Lung (tissue), 12 donors: ENCODE results near the gene MT4. TPM values are rescaled to one million over a fixed set of nuclear protein-coding genes. Genes with fewer than 3 reads are reported as not detected.

Experiments
- ATAC-seq: fragments of 200-7000 bp; cut with Tn5 transposase; one replicate; pipeline ENCODE4 v1.9.1; 2020; ENCODE audit warnings: moderate number of reproducible peaks; ENCODE audit not compliant: insufficient read depth, low FRiP score
- DNase-seq, 3 donors: peaks; one replicate each; pipeline ENCODE4 v3.0.0-alpha.2; 2013 to 2017
- H3K27ac ChIP-seq, 2 donors: one replicate each; pipeline ENCODE4 v1.5.1; 2013; ENCODE audit warnings: mild to moderate bottlenecking in 2 of 2, moderate library complexity in 2 of 2, control low read depth in 1 of 2, inconsistent platforms in 1 of 2, low read depth in 1 of 2, low read length in 1 of 2
- H3K27me3 ChIP-seq, 3 donors: one replicate each; pipeline ENCODE4 v1.5.1; 2013; ENCODE audit warnings: low read length in 2 of 3; ENCODE audit not compliant: control insufficient read depth in 3 of 3, insufficient read depth in 3 of 3
- H3K36me3 ChIP-seq, 4 donors: one replicate each; pipeline ENCODE4 v1.5.1; 2013; ENCODE audit warnings: low read length in 4 of 4, mild to moderate bottlenecking in 1 of 4, moderate library complexity in 1 of 4; ENCODE audit not compliant: control insufficient read depth in 4 of 4, insufficient read depth in 4 of 4
- H3K4me1 ChIP-seq, 5 donors: one replicate each; pipeline ENCODE4 v1.5.1; 2013; ENCODE audit warnings: low read length in 5 of 5, mild to moderate bottlenecking in 2 of 5, moderate library complexity in 1 of 5; ENCODE audit not compliant: control insufficient read depth in 5 of 5, insufficient read depth in 5 of 5
- H3K4me3 ChIP-seq: one replicate; pipeline ENCODE4 v1.5.1; 2013; ENCODE audit warnings: mild to moderate bottlenecking, control low read depth, moderate library complexity
- H3K9ac ChIP-seq, 2 donors: one replicate each; pipeline ENCODE4 v1.5.1; 2013; ENCODE audit warnings: low read length in 2 of 2, control low read depth in 1 of 2; ENCODE audit not compliant: insufficient read depth in 1 of 2
- H3K9me3 ChIP-seq, 4 donors: one replicate each; pipeline ENCODE4 v1.5.1; 2013; ENCODE audit warnings: low read length in 3 of 4, mild to moderate bottlenecking in 1 of 4, moderate library complexity in 1 of 4; ENCODE audit not compliant: control insufficient read depth in 4 of 4, insufficient read depth in 3 of 4
- WGBS, 2 donors: extraction: QIAGEN DNeasy Blood & Tissue Kit; methylation state at CpG; one replicate each; pipeline ENCODE4 v1.1.7; 2013; 5-methylcytosine and 5-hydroxymethylcytosine counted together
- polyA plus RNA-seq, 2 donors: library from polyadenylated mRNA; stranded (reverse); fragments of 200-250 nt; gene quantifications; one replicate each; pipeline ENCODE4 v1.2.1, GENCODE V29; 2013
- total RNA-seq, 2 donors: library from RNA; depleted of rRNA in 1 of 2; stranded (reverse); fragments of >200 nt in 1 of 2; gene quantifications; one replicate each; pipeline ENCODE4 v1.2.1, GENCODE V29; 2014 to 2021
- TF ChIP-seq, protein P1 (sequence below): IDR thresholded peaks from 2 replicates; pipeline ENCODE4 v1.5.1; 2012; ENCODE audit warnings: mild to moderate bottlenecking; ENCODE audit errors: control extremely low read depth, extremely low read depth
- donor health status: control.
- donor health status: control.
- donor health status: Bipolar disorder and iron deficiency.
- donor health status: healthy.
- donor health status: DM: yes; HTN: yes; CAD: no.

Gene MT4
- total and polyA plus RNA-seq, 4 donors = not detected

- TF ChIP-seq, protein P1, sequence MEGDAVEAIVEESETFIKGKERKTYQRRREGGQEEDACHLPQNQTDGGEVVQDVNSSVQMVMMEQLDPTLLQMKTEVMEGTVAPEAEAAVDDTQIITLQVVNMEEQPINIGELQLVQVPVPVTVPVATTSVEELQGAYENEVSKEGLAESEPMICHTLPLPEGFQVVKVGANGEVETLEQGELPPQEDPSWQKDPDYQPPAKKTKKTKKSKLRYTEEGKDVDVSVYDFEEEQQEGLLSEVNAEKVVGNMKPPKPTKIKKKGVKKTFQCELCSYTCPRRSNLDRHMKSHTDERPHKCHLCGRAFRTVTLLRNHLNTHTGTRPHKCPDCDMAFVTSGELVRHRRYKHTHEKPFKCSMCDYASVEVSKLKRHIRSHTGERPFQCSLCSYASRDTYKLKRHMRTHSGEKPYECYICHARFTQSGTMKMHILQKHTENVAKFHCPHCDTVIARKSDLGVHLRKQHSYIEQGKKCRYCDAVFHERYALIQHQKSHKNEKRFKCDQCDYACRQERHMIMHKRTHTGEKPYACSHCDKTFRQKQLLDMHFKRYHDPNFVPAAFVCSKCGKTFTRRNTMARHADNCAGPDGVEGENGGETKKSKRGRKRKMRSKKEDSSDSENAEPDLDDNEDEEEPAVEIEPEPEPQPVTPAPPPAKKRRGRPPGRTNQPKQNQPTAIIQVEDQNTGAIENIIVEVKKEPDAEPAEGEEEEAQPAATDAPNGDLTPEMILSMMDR = no peak
- no peaks in the 10 kb centered on the region for H3K9me3 ChIP-seq
- DNase-seq = peak; percentile 86 to 98 (median 98)
- H3K36me3 ChIP-seq = no peaks in the 10 kb centered on the region
- peaks cover 9 to 55% (median 30%) of the 10 kb centered on the region in 5 donors for H3K4me1 ChIP-seq
- peaks cover 0 to 6% (median 0%) of the 10 kb centered on the region in 3 donors for H3K27me3 ChIP-seq
- 36 to 62% methylated on average over 8 of the region's 8 CpGs for WGBS, 2 donors
- H3K4me3 ChIP-seq = no peak overlapping the region
- peak overlapping the region in 1 of 2 donors; percentile 38 for H3K9ac ChIP-seq
- H3K27ac ChIP-seq = peak overlapping the region; percentile 88 to 97
- ATAC-seq = no peak
These were observed 41.7 kb downstream of the MT4 start for GRCh38 chr16:56606476-56607108.

GRCh38 chr16:56607109-56607618, 42.3 kb downstream of the MT4 start:
- peaks cover 0 to 8% (median 0%) of the 10 kb centered on the region in 3 donors for H3K27me3 ChIP-seq
- peak; percentile 91 to 93 (median 92) for DNase-seq
- 24 to 38% methylated on average over 14 of the region's 14 CpGs for WGBS, 2 donors
- no peak overlapping the region for H3K4me3 ChIP-seq
- H3K9ac ChIP-seq = peak overlapping the region in 1 of 2 donors; percentile 38
- ATAC-seq = peak; percentile 25
- H3K4me1 ChIP-seq = peaks cover 9 to 55% (median 31%) of the 10 kb centered on the region in 5 donors
- H3K9me3 ChIP-seq = no peaks in the 10 kb centered on the region
- peak overlapping the region; percentile 88 to 97 for H3K27ac ChIP-seq
- no peaks in the 10 kb centered on the region for H3K36me3 ChIP-seq
- TF ChIP-seq, protein P1 = no peak

GRCh38 chr16:56607675-56608042, 42.8 kb downstream of the MT4 start:
- WGBS, 2 donors = 52 to 53% methylated on average over 2 of the region's 2 CpGs
- H3K9me3 ChIP-seq = no peaks in the 10 kb centered on the region
- peaks cover 0 to 8% (median 0%) of the 10 kb centered on the region in 3 donors for H3K27me3 ChIP-seq
- no peaks in the 10 kb centered on the region for H3K36me3 ChIP-seq
- peak overlapping the region in 1 of 2 donors; percentile 71 for H3K9ac ChIP-seq
- peak overlapping the region; percentile 4 for H3K4me3 ChIP-seq
- peaks cover 9 to 55% (median 31%) of the 10 kb centered on the region in 5 donors for H3K4me1 ChIP-seq
- no peak for ATAC-seq
- DNase-seq = no peak
- peak overlapping the region; percentile 88 to 97 for H3K27ac ChIP-seq
- TF ChIP-seq, protein P1 = no peak
